Femur (tissue), 1 donor: ENCODE data around the gene CACNA2D4.

Experiments
- DNase-seq: peaks from one replicate; pipeline ENCODE4 v3.0.0-alpha.2; 2017

CACNA2D4 gene

GRCh38 chr12:1768615-1769014 is 149.8 kb downstream of the CACNA2D4 start:
- DNase-seq = no peak

DNA sequence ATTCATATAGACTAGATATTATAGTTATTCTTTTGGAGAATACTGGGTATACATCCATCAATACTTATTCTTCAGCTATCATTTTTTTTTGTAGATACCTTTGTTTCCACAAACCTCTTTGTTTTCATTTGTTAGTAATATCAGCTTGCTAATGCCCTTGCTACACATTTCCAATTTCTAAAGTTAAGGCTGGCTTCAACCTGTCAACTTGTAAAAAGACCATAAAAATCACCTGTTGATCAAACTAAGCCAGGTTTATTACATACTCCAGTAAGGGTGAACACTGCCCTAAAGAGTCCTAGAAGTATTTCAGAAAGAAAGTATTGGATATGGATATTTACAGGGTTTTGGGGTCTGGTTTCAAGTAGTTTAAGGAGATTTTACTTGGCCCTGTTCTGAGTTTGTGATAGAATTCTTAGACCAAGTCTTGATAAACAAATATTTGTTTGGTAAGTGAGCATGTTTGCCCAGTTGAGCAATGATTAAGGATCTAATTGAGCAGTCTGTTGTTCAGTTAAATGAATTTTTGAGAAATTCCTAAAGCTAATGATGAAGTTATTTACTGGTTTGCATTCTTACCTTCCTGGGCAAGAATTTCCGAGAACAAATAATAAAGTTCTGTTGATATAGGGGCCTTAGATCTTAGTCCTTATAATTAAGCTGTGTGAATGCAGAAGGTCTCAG is 150.9 kb downstream of the CACNA2D4 start:
- no peak for DNase-seq

GRCh38 chr12:1766110-1766509 is 152.3 kb downstream of the CACNA2D4 start:
- DNase-seq = no peak

- no peak for DNase-seq
These were observed 155.3 kb downstream of the CACNA2D4 start for GRCh38 chr12:1763153-1763552.

GRCh38 chr12:1761857-1762256 is 156.6 kb downstream of the CACNA2D4 start:
- no peak for DNase-seq

DNA sequence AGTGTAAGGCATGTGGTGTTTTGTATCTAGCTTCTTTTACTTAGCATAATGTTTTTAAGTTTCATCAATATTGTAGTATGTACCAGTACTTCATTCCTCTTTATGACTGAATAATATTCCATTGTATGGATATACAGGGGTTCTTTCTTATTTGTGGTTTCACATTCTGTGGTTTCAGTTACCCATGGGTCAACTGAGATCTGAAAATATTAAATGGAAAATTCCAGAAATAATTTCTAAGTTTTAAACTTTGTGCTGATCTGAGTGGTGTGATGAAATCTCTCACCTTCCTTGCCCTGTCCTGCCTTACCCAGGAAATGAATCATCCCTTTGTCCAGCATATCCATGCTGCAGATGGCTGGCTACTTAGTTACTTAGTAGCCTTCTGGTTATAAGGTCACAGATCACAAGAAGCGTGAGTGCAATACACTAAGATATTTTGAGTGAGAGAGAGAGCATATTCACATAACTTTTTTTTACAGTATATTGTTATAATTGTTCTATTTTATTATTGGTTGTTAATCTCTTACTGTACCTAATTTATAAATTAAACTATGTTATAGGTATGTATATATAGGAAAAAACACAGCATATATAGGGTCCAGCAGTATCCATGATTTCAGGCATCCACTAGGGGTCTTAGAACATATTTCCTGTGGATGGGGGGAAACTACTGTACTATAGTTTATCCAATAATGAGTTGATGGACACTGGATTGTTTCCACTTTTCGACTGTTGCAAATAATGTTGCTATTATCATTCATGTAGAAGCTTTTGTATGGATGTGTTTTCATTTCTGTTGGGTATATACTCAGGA is 157.7 kb downstream of the CACNA2D4 start:
- DNase-seq = no peak

DNA sequence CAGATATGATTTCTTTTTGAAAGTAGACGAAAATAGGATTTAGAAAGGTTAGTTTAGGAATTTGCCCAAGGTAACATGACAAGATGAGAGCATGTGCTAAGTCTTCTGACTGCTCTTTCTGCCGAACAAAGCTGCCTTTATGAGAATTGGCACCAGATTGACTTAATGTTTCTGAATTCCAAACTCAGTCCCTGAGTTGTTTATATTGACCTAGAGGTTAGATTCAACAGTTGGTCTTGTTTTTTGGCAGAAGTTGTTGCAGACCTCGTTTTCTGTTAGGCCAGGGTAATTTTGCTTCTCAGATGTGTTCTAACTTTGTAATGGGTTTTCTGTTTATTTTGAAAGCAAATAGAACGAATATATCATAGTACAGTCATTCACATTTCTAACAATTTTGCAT is 159.6 kb downstream of the CACNA2D4 start:
- DNase-seq = no peak

DNA sequence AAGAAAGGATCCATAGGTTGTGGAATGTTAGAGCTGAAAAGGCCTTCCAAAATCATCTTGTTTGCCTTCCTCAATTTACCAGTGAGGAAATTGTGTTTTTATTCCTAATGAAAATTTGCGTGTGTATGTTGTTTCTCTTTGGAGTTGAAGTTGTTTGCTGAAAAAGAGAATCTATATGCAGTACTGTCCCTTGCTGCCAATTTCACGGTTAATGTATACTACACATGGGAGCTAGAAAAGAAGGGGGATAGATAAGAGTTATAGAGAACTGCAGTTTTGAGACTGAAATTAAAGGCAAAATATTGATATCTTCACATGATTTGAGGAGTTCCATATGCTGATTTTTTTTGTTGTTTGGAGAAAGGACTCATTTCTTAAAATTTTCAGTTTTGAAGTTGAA is 160.1 kb downstream of the CACNA2D4 start:
- no peak for DNase-seq

- DNase-seq = no peak
These were observed 168.2 kb downstream of the CACNA2D4 start for GRCh38 chr12:1750300-1750699.

- no peak for DNase-seq
These were observed 169.4 kb downstream of the CACNA2D4 start for GRCh38 chr12:1749019-1749418.

DNA sequence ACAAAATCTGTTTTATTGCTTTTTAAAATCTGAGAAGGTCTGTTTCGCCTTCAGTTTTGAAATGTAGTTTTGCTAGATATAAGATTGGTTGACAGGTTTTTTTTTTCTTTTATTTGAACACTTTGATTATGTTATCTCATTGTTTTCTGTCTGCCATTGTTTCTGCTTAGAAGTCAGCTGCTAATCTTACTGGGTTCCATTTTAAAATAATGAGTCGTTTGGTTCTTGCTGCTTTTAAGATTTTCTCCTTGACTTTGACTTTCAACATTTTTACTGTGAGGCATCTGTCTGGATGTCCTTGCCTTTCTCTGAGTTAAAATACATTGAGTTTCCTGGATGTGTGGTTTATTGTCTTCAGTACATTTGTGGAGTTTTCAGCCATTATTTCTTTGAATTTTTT is 170.8 kb downstream of the CACNA2D4 start:
- DNase-seq = no peak

DNA sequence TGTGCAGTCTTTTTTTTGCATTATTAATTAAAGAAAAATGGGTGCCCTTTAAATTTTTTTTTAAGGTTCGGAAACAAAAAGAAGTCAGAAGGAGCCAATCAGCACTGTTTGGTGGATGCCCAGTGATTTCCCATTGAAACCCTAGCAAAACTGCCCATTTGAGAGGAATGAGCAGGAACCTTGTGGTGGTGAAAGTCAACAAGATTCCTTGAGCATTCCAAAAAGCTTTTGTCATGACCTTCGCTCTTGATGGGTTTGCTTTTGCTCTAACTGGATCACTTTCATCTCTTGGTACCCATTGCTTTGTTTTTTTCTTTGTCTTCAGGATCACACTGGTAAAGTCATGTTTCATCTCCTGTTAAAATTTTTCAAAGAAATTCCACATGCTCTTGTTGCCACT is 173.5 kb downstream of the CACNA2D4 start:
- no peak for DNase-seq
